ENCODE data around the gene HYCC1. TPM values are rescaled to one million over a fixed set of nuclear protein-coding genes. Genes with fewer than 3 reads are reported as not detected.

The HYCC1 gene
- total and polyA plus RNA-seq, 2 donors (not counting 1 experiment from before 2014, with no cell fraction given), result 7.0 to 40.8 TPM

DNA sequence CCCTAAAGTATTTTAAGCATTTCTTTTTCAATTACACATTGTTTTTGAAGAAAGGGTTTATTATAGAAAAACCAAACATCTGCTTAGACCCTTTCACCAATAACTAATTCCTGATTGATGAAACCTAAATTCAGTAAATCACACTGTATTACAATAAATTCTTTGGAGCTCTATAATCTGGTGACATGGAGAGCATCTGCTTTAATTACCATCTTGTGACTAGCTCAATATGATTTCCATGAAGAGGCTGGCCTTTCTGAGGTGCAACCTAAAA lies 9.7 kb downstream of the HYCC1 start:
- Histone ChIP-seq H3K36me3 (replicated peaks in 1 of 2; ENCODE audit: control extremely low read depth in 1 of 2, control insufficient read depth in 1 of 2, extremely low read depth in 1 of 2, insufficient read depth in 2 of 2, low read length in 1 of 2) (no peaks in the 10 kb centered on the region), H3K4me3 (ENCODE audit: control extremely low read depth in 1 of 5, extremely low read depth in 1 of 5, insufficient read depth in 1 of 5, low read depth in 2 of 5, low read length in 4 of 5) (no peak overlapping the region), H3K79me2 (ENCODE audit: control insufficient read depth, insufficient read depth, low read length) (peaks cover 98% of the 10 kb centered on the region), H3K9me3 (ENCODE audit: control extremely low read depth in 1 of 3, control insufficient read depth in 2 of 3, insufficient read depth in 1 of 3, low read length in 2 of 3) (no peaks in the 10 kb centered on the region), H2AFZ (ENCODE audit: insufficient read depth, low read depth, low read length, poor library complexity, severe bottlenecking) (no peak overlapping the region), H3K9ac (ENCODE audit: low read length) (no peak overlapping the region), H3K4me2 (replicated peaks; ENCODE audit: low read depth, low read length, poor library complexity, severe bottlenecking) (peak overlapping the region; percentile 9), H3K27me3 (replicated peaks in 1 of 4; ENCODE audit: control extremely low read depth in 1 of 4, control insufficient read depth in 3 of 4, insufficient read depth in 4 of 4, low read length in 3 of 4) (no peaks in the 10 kb centered on the region), H4K20me1 (ENCODE audit: control insufficient read depth, insufficient read depth, low read length, poor library complexity, severe bottlenecking) (peaks cover 23% of the 10 kb centered on the region), H3K27ac (ENCODE audit: low read length in 2 of 2) (no peak overlapping the region), H3K4me1 (ENCODE audit: control insufficient read depth in 2 of 2, insufficient read depth in 2 of 2, low read length in 2 of 2) (peaks cover 17 to 54% of the 10 kb centered on the region in 2 donors)
- H3K27ac Mint-ChIP-seq, result no peak overlapping the region
- no peaks in the 10 kb centered on the region for H3K27me3 Mint-ChIP-seq
- H3K4me3 Mint-ChIP-seq, result no peak overlapping the region
- TF ChIP-seq, protein P1, sequence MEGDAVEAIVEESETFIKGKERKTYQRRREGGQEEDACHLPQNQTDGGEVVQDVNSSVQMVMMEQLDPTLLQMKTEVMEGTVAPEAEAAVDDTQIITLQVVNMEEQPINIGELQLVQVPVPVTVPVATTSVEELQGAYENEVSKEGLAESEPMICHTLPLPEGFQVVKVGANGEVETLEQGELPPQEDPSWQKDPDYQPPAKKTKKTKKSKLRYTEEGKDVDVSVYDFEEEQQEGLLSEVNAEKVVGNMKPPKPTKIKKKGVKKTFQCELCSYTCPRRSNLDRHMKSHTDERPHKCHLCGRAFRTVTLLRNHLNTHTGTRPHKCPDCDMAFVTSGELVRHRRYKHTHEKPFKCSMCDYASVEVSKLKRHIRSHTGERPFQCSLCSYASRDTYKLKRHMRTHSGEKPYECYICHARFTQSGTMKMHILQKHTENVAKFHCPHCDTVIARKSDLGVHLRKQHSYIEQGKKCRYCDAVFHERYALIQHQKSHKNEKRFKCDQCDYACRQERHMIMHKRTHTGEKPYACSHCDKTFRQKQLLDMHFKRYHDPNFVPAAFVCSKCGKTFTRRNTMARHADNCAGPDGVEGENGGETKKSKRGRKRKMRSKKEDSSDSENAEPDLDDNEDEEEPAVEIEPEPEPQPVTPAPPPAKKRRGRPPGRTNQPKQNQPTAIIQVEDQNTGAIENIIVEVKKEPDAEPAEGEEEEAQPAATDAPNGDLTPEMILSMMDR (IDR thresholded peaks at IDR 0.05), result no peak
- no peak for TF ChIP-seq EZH2 (IDR thresholded peaks at IDR 0.05; ENCODE audit: borderline replicate concordance, insufficient read depth, low read depth, low read length, poor library complexity, severe bottlenecking)
- ATAC-seq (ENCODE audit: low read depth) (no peak), DNase-seq (no peak)
- ChIA-PET CTCF (no interaction called here), POLR2A (no interaction called here)
- peaks cover 52% of the 10 kb centered on the region for H3K4me1 Mint-ChIP-seq
- intact Hi-C loops (cut with micrococcal nuclease), result no loop called here
- H3K9me3 Mint-ChIP-seq (ENCODE audit: insufficient read depth), result no peaks in the 10 kb centered on the region

DNA sequence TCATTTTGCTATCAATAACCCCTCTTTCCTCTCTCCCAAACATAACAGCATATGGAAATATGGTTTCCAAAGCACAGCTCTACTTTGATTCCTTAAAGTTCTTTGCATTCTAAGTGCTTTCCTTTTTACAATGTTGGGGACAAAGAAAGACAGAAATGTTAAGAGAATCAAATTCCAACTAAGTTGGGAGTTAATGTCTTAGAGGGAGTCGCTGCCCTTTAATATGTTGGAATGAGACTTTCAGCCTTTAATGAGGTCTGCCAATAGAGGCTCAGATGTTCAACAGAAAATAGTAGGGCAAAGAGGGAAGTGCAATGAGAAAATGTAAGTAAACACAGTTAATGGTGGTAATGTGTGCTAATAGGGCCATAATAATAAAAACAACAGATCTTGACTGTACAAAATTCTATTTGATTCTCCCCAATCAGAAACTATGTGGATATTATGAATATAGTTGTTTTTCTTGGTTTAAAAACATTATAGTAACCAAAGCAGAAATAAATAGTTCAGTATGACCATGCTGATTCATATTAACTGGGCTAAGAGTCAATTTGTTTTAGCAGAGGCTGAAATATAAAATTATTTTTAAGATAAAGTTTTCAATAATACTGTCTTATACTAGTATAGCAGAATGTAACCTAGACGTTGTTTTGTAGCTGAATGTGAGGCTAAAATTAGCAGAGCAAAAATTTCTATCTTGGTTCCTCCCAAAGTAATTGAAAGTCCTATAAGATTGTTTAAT lies 10.3 kb downstream of the HYCC1 start:
- ChIA-PET CTCF (interaction anchor here (1.4 kb wide), 1 partner anchor 15 kb away, joined by 3 read pairs; no protein-coding TSS in a partner anchor), POLR2A (no interaction called here)
- no peak overlapping the region for H3K27ac ChIP-seq (ENCODE audit: low read length in 2 of 2)
- intact Hi-C loops (cut with micrococcal nuclease), result no loop called here
- H3K9me3 Mint-ChIP-seq (ENCODE audit: insufficient read depth), result no peaks in the 10 kb centered on the region
- no peaks in the 10 kb centered on the region for H3K27me3 Mint-ChIP-seq
- peak overlapping the region; percentile 1 for H3K27ac Mint-ChIP-seq
- no peak overlapping the region for H3K9ac ChIP-seq (ENCODE audit: low read length)
- peaks cover 98% of the 10 kb centered on the region for H3K79me2 ChIP-seq (ENCODE audit: control insufficient read depth, insufficient read depth, low read length)
- no peaks in the 10 kb centered on the region for H3K36me3 ChIP-seq (replicated peaks in 1 of 2; ENCODE audit: control extremely low read depth in 1 of 2, control insufficient read depth in 1 of 2, extremely low read depth in 1 of 2, insufficient read depth in 2 of 2, low read length in 1 of 2)
- peaks cover 55% of the 10 kb centered on the region for H3K4me1 Mint-ChIP-seq
- no peak for ATAC-seq (ENCODE audit: low read depth)
- no peak overlapping the region for H3K4me3 ChIP-seq (ENCODE audit: control extremely low read depth in 1 of 5, extremely low read depth in 1 of 5, insufficient read depth in 1 of 5, low read depth in 2 of 5, low read length in 4 of 5)
- peak overlapping the region; percentile 9 for H3K4me2 ChIP-seq (replicated peaks; ENCODE audit: low read depth, low read length, poor library complexity, severe bottlenecking)
- WGBS (ENCODE audit: insufficient coverage), result 100% methylated on average over 1 of the region's 2 CpGs
- peaks cover 17 to 54% of the 10 kb centered on the region in 2 donors for H3K4me1 ChIP-seq (ENCODE audit: control insufficient read depth in 2 of 2, insufficient read depth in 2 of 2, low read length in 2 of 2)
- no peak overlapping the region for H2AFZ ChIP-seq (ENCODE audit: insufficient read depth, low read depth, low read length, poor library complexity, severe bottlenecking)
- H3K4me3 Mint-ChIP-seq, result no peak overlapping the region
- TF ChIP-seq, protein P1 (IDR thresholded peaks at IDR 0.05), result no peak
- TF ChIP-seq EZH2 (IDR thresholded peaks at IDR 0.05; ENCODE audit: borderline replicate concordance, insufficient read depth, low read depth, low read length, poor library complexity, severe bottlenecking), result no peak
- no peaks in the 10 kb centered on the region for H3K9me3 ChIP-seq (ENCODE audit: control extremely low read depth in 1 of 3, control insufficient read depth in 2 of 3, insufficient read depth in 1 of 3, low read length in 2 of 3)
- no peak for DNase-seq
- peaks cover 26% of the 10 kb centered on the region for H4K20me1 ChIP-seq (ENCODE audit: control insufficient read depth, insufficient read depth, low read length, poor library complexity, severe bottlenecking)
- H3K27me3 ChIP-seq (replicated peaks in 1 of 4; ENCODE audit: control extremely low read depth in 1 of 4, control insufficient read depth in 3 of 4, insufficient read depth in 4 of 4, low read length in 3 of 4), result no peaks in the 10 kb centered on the region

Measured in B cell (primary cell).